ENCODE data around the gene NBAS. TPM values are rescaled to one million over a fixed set of nuclear protein-coding genes. Genes with fewer than 3 reads are reported as not detected.

NBAS gene
- polyA plus RNA-seq, 1 donor (not counting 4 experiments of a cell fraction or from before 2014, with no cell fraction given), result 27.9 TPM

- FAIRE-seq, result no peak
- no peak overlapping the region for H3K4me2 ChIP-seq (ENCODE audit: control insufficient read depth, extremely low read depth, insufficient read depth, low read depth, low read length)
- DNase-seq (ENCODE audit: low read depth, low spot score), result no peak
Measured at GRCh38 chr2:15154297-15154696, 406.8 kb downstream of the NBAS start.

DNA sequence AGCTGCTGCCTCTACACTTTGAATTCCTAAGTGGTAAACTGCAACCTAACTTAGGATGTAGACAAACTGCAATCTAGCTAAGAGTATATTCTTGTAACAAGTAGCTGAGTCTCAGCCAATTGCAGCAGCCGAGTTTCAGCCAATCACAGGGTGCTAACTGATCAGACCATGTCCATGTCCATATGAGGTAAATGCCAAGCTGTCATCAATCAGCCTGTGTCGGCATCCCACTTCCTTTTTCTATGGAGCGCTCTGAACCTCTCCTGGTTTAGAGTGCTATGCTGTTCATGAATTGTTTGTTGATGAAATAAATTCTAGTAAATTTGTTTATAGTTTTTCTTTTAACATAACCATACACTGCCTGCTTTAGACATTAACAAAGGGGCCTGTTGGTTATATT lies 408.8 kb downstream of the NBAS start:
- Histone ChIP-seq H3K4me2 (ENCODE audit: control insufficient read depth, extremely low read depth, insufficient read depth, low read depth, low read length) (no peak overlapping the region), H3K4me1 (ENCODE audit: control insufficient read depth, extremely low read depth, insufficient read depth, low read length) (no peaks in the 10 kb centered on the region), H2AFZ (ENCODE audit: control insufficient read depth, low read length) (no peak overlapping the region), H4K20me1 (ENCODE audit: control insufficient read depth, extremely low read depth, insufficient read depth, low read length) (no peaks in the 10 kb centered on the region), H3K27me3 (ENCODE audit: control insufficient read depth, extremely low read depth, insufficient read depth, low read length) (no peaks in the 10 kb centered on the region), H3K36me3 (ENCODE audit: control insufficient read depth in 2 of 2, extremely low read depth in 1 of 2, insufficient read depth in 2 of 2, low read length in 2 of 2) (no peaks in the 10 kb centered on the region), H3K4me3 (ENCODE audit: control insufficient read depth in 2 of 3, extremely low read depth in 1 of 3, insufficient read depth in 2 of 3, low read depth in 1 of 3, low read length in 3 of 3) (no peak overlapping the region), H3K9me1 (ENCODE audit: control insufficient read depth, extremely low read depth, insufficient read depth, low read length) (no peaks in the 10 kb centered on the region), H3K27ac (ENCODE audit: control insufficient read depth, insufficient read depth, low read length) (no peak overlapping the region), H3K9me3 (ENCODE audit: control insufficient read depth, low read depth, low read length) (no peaks in the 10 kb centered on the region), H3K9ac (ENCODE audit: control insufficient read depth, extremely low read depth, insufficient read depth, low read length) (no peak overlapping the region), H3K79me2 (ENCODE audit: control insufficient read depth, insufficient read depth, low read length) (no peaks in the 10 kb centered on the region)
- DNase-seq (ENCODE audit: low read depth, low spot score) (no peak), FAIRE-seq (no peak)
- TF ChIP-seq EZH2 (IDR thresholded peaks at IDR 0.05; ENCODE audit: low read length) (no peak), CTCF (optimal IDR thresholded peaks at IDR 0.05 in 1 of 3, IDR thresholded peaks at IDR 0.05 in 1 of 3, conservative IDR thresholded peaks at IDR 0.05 in 1 of 3; ENCODE audit: extremely low read depth in 1 of 3, insufficient read depth in 2 of 3, low read length in 3 of 3) (no peak)
- dilution Hi-C loops (cut with MboI; ENCODE audit: extremely low pct_ligation_motif_present, low sequenced_read_pairs), result no loop called here

More at GRCh38 chr2:15154297-15154696, 406.8 kb downstream of the NBAS start:
- no peak for TF ChIP-seq EZH2 (IDR thresholded peaks at IDR 0.05; ENCODE audit: low read length)
- dilution Hi-C loops (cut with MboI; ENCODE audit: extremely low pct_ligation_motif_present, low sequenced_read_pairs), result no loop called here
- Histone ChIP-seq H2AFZ (ENCODE audit: control insufficient read depth, low read length) (no peak overlapping the region), H3K4me3 (ENCODE audit: control insufficient read depth in 2 of 3, extremely low read depth in 1 of 3, insufficient read depth in 2 of 3, low read depth in 1 of 3, low read length in 3 of 3) (no peak overlapping the region), H3K9ac (ENCODE audit: control insufficient read depth, extremely low read depth, insufficient read depth, low read length) (no peak overlapping the region), H3K9me3 (ENCODE audit: control insufficient read depth, low read depth, low read length) (no peaks in the 10 kb centered on the region), H3K4me1 (ENCODE audit: control insufficient read depth, extremely low read depth, insufficient read depth, low read length) (peaks cover 10% of the 10 kb centered on the region), H3K36me3 (ENCODE audit: control insufficient read depth in 2 of 2, extremely low read depth in 1 of 2, insufficient read depth in 2 of 2, low read length in 2 of 2) (no peaks in the 10 kb centered on the region), H4K20me1 (ENCODE audit: control insufficient read depth, extremely low read depth, insufficient read depth, low read length) (no peaks in the 10 kb centered on the region), H3K79me2 (ENCODE audit: control insufficient read depth, insufficient read depth, low read length) (no peaks in the 10 kb centered on the region), H3K27ac (ENCODE audit: control insufficient read depth, insufficient read depth, low read length) (no peak overlapping the region), H3K27me3 (ENCODE audit: control insufficient read depth, extremely low read depth, insufficient read depth, low read length) (no peaks in the 10 kb centered on the region), H3K9me1 (ENCODE audit: control insufficient read depth, extremely low read depth, insufficient read depth, low read length) (no peaks in the 10 kb centered on the region)

- H3K9me3 ChIP-seq (ENCODE audit: control insufficient read depth, low read depth, low read length), result no peaks in the 10 kb centered on the region
- no peak overlapping the region for H3K4me2 ChIP-seq (ENCODE audit: control insufficient read depth, extremely low read depth, insufficient read depth, low read depth, low read length)
- FAIRE-seq (no peak), DNase-seq (ENCODE audit: low read depth, low spot score) (no peak)
- H3K9me1 ChIP-seq (ENCODE audit: control insufficient read depth, extremely low read depth, insufficient read depth, low read length), result no peaks in the 10 kb centered on the region
- dilution Hi-C loops (cut with MboI; ENCODE audit: extremely low pct_ligation_motif_present, low sequenced_read_pairs), result no loop called here
- H3K27me3 ChIP-seq (ENCODE audit: control insufficient read depth, extremely low read depth, insufficient read depth, low read length), result no peaks in the 10 kb centered on the region
- H3K27ac ChIP-seq (ENCODE audit: control insufficient read depth, insufficient read depth, low read length), result no peak overlapping the region
- H3K4me1 ChIP-seq (ENCODE audit: control insufficient read depth, extremely low read depth, insufficient read depth, low read length), result no peaks in the 10 kb centered on the region
- H3K79me2 ChIP-seq (ENCODE audit: control insufficient read depth, insufficient read depth, low read length), result no peaks in the 10 kb centered on the region
- no peaks in the 10 kb centered on the region for H4K20me1 ChIP-seq (ENCODE audit: control insufficient read depth, extremely low read depth, insufficient read depth, low read length)
- H2AFZ ChIP-seq (ENCODE audit: control insufficient read depth, low read length), result no peak overlapping the region
- no peak overlapping the region for H3K9ac ChIP-seq (ENCODE audit: control insufficient read depth, extremely low read depth, insufficient read depth, low read length)
- H3K4me3 ChIP-seq (ENCODE audit: control insufficient read depth in 2 of 3, extremely low read depth in 1 of 3, insufficient read depth in 2 of 3, low read depth in 1 of 3, low read length in 3 of 3), result no peak overlapping the region
- TF ChIP-seq CTCF (optimal IDR thresholded peaks at IDR 0.05 in 1 of 3, IDR thresholded peaks at IDR 0.05 in 1 of 3, conservative IDR thresholded peaks at IDR 0.05 in 1 of 3; ENCODE audit: extremely low read depth in 1 of 3, insufficient read depth in 2 of 3, low read length in 3 of 3) (no peak), EZH2 (IDR thresholded peaks at IDR 0.05; ENCODE audit: low read length) (no peak)
- no peaks in the 10 kb centered on the region for H3K36me3 ChIP-seq (ENCODE audit: control insufficient read depth in 2 of 2, extremely low read depth in 1 of 2, insufficient read depth in 2 of 2, low read length in 2 of 2)
Measured at GRCh38 chr2:15149063-15149462, 412.1 kb downstream of the NBAS start.

Data from keratinocyte (primary cell).